Natural killer cell (primary cell): ENCODE data around the gene TYW3. TPM values are rescaled to one million over a fixed set of nuclear protein-coding genes. Genes with fewer than 3 reads are reported as not detected.

Experiments
- ATAC-seq, 3 donors: fragments of 150-1000 bp in 2 of 3; fragments of 200-7000 bp in 1 of 3; cut with Tn5 transposase; 1 replicate in 1 of 3; 2 replicates in 2 of 3; pipeline ENCODE4 v1.10.0; 2021; ENCODE audit warnings: mild to moderate bottlenecking in 2 of 3, moderate library complexity in 2 of 3
- DNase-seq, 2 donors: peaks; one replicate each; pipeline versions ENCODE4 v3.0.0 to v3.0.0-alpha.2; 2013 to 2021; ENCODE audit warnings: mixed read lengths in 1 of 2
- H3K27ac ChIP-seq: one replicate; pipeline ENCODE4 v1.5.1; 2013; ENCODE audit warnings: mild to moderate bottlenecking, low read length
- H3K27me3 ChIP-seq: one replicate; pipeline ENCODE4 v1.6.1; 2013; ENCODE audit warnings: low read length; ENCODE audit not compliant: control insufficient read depth, insufficient read depth
- H3K36me3 ChIP-seq: one replicate; pipeline ENCODE4 v1.6.1; 2013; ENCODE audit warnings: low read length; ENCODE audit not compliant: control insufficient read depth, insufficient read depth
- H3K4me1 ChIP-seq: one replicate; pipeline ENCODE4 v1.6.1; 2013; ENCODE audit warnings: low read length; ENCODE audit not compliant: control insufficient read depth, insufficient read depth
- H3K4me3 ChIP-seq: one replicate; pipeline ENCODE4 v1.5.1; 2013; ENCODE audit warnings: low read length
- H3K9me3 ChIP-seq: one replicate; pipeline ENCODE4 v1.6.1; 2013; ENCODE audit warnings: low read length; ENCODE audit not compliant: control insufficient read depth, insufficient read depth
- H3K27ac Mint-ChIP-seq, 2 donors: one replicate each; pipeline ENCODE4 v1.8.0; 2022; ENCODE audit warnings: mild to moderate bottlenecking in 2 of 2, mixed read lengths in 2 of 2, moderate library complexity in 1 of 2
- H3K27me3 Mint-ChIP-seq, 2 donors: one replicate each; pipeline ENCODE4 v1.8.0; 2022; ENCODE audit warnings: low read depth in 2 of 2, mixed read lengths in 2 of 2
- H3K36me3 Mint-ChIP-seq: one replicate; pipeline ENCODE4 v1.8.0; 2022; ENCODE audit warnings: mixed read lengths
- H3K4me1 Mint-ChIP-seq, 2 donors: one replicate each; pipeline ENCODE4 v1.8.0; 2022; ENCODE audit warnings: mixed read lengths in 2 of 2
- H3K4me3 Mint-ChIP-seq: one replicate; pipeline ENCODE4 v1.8.0; 2022; ENCODE audit warnings: mild to moderate bottlenecking, moderate library complexity, mixed read lengths
- H3K9me3 Mint-ChIP-seq, 2 donors: one replicate each; pipeline ENCODE4 v1.8.0; 2022; ENCODE audit warnings: mixed read lengths in 2 of 2
- WGBS: methylation state at CpG from one replicate; pipeline ENCODE4 v1.1.7; 2013; ENCODE audit warnings: missing lambda C conversion rate; ENCODE audit not compliant: insufficient coverage; 5-methylcytosine and 5-hydroxymethylcytosine counted together
- intact Hi-C: fragments of 100-400 bp; cut with micrococcal nuclease; formaldehyde crosslinking; loops from one replicate; pipeline ENCODE4 v1.14.2; 2022
- total RNA-seq, 4 donors: library from RNA; stranded (reverse); fragments of 120-200 nt in 1 of 4; gene quantifications; one replicate each; pipeline versions ENCODE4 v1.2.3 to v1.2.4, GENCODE V29; 2013 to 2022
- TF ChIP-seq, protein P1 (sequence below): fragments of 200-600 bp; IDR thresholded peaks from one replicate; pipeline ENCODE4 v1.8.0; 2022; ENCODE audit warnings: antibody characterized with exemption

TYW3 gene
- total RNA-seq, 3 donors from 2014 or later (not counting 1 experiment from before 2014, with no cell fraction given): 8.1 to 14.0 (median 8.3) TPM

DNA sequence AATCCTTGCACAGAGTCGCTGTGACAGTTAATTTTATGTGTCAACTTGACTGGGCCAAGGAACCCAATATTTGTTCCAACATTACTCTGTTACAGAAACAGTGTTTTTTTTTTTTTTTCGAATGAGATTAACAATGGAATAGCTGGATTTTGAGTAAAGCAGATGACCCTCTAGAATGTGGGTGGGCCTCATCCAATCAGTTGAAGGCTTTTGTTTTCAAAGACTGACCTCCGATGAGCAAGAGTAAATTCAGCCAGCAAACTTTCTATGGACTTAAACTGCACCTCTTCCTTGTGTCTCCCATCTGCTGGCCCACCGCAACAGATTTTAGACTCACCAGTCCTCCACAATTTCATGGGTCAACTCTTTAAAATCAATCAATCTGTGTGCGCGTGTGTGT lies 17.1 kb upstream of the TYW3 start:
- peaks cover 26% of the 10 kb centered on the region for H3K36me3 ChIP-seq
- Mint-ChIP-seq H3K4me1 (peaks cover 0 to 6% of the 10 kb centered on the region in 2 donors), H3K9me3 (no peaks in the 10 kb centered on the region), H3K4me3 (no peak overlapping the region), H3K27me3 (no peaks in the 10 kb centered on the region), H3K27ac (no peak overlapping the region), H3K36me3 (peaks cover 13% of the 10 kb centered on the region)
- no peak overlapping the region for H3K27ac ChIP-seq
- H3K4me1 ChIP-seq: no peaks in the 10 kb centered on the region
- ATAC-seq: no peak
- DNase-seq: no peak
- intact Hi-C loops: no loop called here
- H3K27me3 ChIP-seq: no peaks in the 10 kb centered on the region
- WGBS: 90% methylated on average over 3 of the region's 6 CpGs
- H3K4me3 ChIP-seq: no peak overlapping the region
- TF ChIP-seq, protein P1, sequence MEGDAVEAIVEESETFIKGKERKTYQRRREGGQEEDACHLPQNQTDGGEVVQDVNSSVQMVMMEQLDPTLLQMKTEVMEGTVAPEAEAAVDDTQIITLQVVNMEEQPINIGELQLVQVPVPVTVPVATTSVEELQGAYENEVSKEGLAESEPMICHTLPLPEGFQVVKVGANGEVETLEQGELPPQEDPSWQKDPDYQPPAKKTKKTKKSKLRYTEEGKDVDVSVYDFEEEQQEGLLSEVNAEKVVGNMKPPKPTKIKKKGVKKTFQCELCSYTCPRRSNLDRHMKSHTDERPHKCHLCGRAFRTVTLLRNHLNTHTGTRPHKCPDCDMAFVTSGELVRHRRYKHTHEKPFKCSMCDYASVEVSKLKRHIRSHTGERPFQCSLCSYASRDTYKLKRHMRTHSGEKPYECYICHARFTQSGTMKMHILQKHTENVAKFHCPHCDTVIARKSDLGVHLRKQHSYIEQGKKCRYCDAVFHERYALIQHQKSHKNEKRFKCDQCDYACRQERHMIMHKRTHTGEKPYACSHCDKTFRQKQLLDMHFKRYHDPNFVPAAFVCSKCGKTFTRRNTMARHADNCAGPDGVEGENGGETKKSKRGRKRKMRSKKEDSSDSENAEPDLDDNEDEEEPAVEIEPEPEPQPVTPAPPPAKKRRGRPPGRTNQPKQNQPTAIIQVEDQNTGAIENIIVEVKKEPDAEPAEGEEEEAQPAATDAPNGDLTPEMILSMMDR: no peak
- no peaks in the 10 kb centered on the region for H3K9me3 ChIP-seq

DNA sequence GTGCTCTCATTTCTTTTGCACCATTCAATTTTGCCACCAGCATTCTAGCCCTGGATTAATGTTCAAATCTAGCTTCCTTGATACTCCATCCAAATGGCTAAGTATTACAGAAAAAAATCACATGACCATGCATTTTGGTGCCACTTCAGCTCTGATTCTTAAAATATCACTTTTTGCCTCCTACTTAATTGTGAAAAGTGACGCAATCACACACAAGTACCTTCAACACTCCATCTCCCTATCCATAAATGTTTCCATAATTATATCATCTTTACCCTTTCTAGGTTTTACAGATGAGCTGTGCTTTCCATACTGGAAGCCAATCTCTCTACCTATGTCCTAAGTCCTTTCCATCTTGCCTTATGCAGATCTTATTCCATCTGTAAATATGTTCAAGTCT lies 16.1 kb upstream of the TYW3 start:
- H3K4me3 ChIP-seq: no peak overlapping the region
- ATAC-seq (no peak), DNase-seq (no peak)
- peaks cover 0 to 9% of the 10 kb centered on the region in 2 donors for H3K4me1 Mint-ChIP-seq
- no peak overlapping the region for H3K4me3 Mint-ChIP-seq
- H3K4me1 ChIP-seq: no peaks in the 10 kb centered on the region
- TF ChIP-seq, protein P1: no peak
- no peaks in the 10 kb centered on the region for H3K27me3 ChIP-seq
- H3K9me3 ChIP-seq: no peaks in the 10 kb centered on the region
- no peak overlapping the region for H3K27ac Mint-ChIP-seq
- peaks cover 16% of the 10 kb centered on the region for H3K36me3 Mint-ChIP-seq
- peaks cover 33% of the 10 kb centered on the region for H3K36me3 ChIP-seq
- WGBS: 91% methylated on average over 1 of the region's 1 CpG
- H3K9me3 Mint-ChIP-seq: no peaks in the 10 kb centered on the region
- no peaks in the 10 kb centered on the region for H3K27me3 Mint-ChIP-seq
- H3K27ac ChIP-seq: no peak overlapping the region
- intact Hi-C loops: no loop called here

GRCh38 chr1:74717626-74718025 lies 15.3 kb upstream of the TYW3 start:
- Histone ChIP-seq H3K4me1 (no peaks in the 10 kb centered on the region), H3K36me3 (peaks cover 38% of the 10 kb centered on the region), H3K27ac (no peak overlapping the region), H3K27me3 (no peaks in the 10 kb centered on the region), H3K9me3 (no peaks in the 10 kb centered on the region), H3K4me3 (no peak overlapping the region)
- H3K36me3 Mint-ChIP-seq: peaks cover 18% of the 10 kb centered on the region
- TF ChIP-seq, protein P1: no peak
- no peak for ATAC-seq
- peaks cover 0 to 9% of the 10 kb centered on the region in 2 donors for H3K4me1 Mint-ChIP-seq
- no peak overlapping the region for H3K4me3 Mint-ChIP-seq
- intact Hi-C loops: no loop called here
- no peaks in the 10 kb centered on the region for H3K9me3 Mint-ChIP-seq
- WGBS: 100% methylated on average over 2 of the region's 2 CpGs
- H3K27ac Mint-ChIP-seq: no peak overlapping the region
- DNase-seq: no peak
- H3K27me3 Mint-ChIP-seq: no peaks in the 10 kb centered on the region

GRCh38 chr1:74726063-74726462 lies 6.9 kb upstream of the TYW3 start:
- peaks cover 20 to 23% of the 10 kb centered on the region in 2 donors for H3K4me1 Mint-ChIP-seq
- H3K4me3 ChIP-seq: no peak overlapping the region
- peaks cover 17% of the 10 kb centered on the region for H3K36me3 Mint-ChIP-seq
- 100% methylated on average over 1 of the region's 1 CpG for WGBS
- peaks cover 0 to 2% of the 10 kb centered on the region in 2 donors for H3K9me3 Mint-ChIP-seq
- intact Hi-C loops: no loop called here
- no peak overlapping the region for H3K27ac Mint-ChIP-seq
- H3K27me3 ChIP-seq: no peaks in the 10 kb centered on the region
- no peak overlapping the region for H3K27ac ChIP-seq
- TF ChIP-seq, protein P1: no peak
- H3K4me3 Mint-ChIP-seq: no peak overlapping the region
- peaks cover 7% of the 10 kb centered on the region for H3K9me3 ChIP-seq
- DNase-seq (no peak), ATAC-seq (no peak)
- peaks cover 12% of the 10 kb centered on the region for H3K36me3 ChIP-seq
- H3K27me3 Mint-ChIP-seq: no peaks in the 10 kb centered on the region
- no peaks in the 10 kb centered on the region for H3K4me1 ChIP-seq
